Sigmoid colon (tissue), 7 donors: ENCODE measurements around the gene ZSCAN16. TPM values are rescaled to one million over a fixed set of nuclear protein-coding genes. Genes with fewer than 3 reads are reported as not detected.

Experiments used
- DNase-seq: peaks from one replicate; pipeline ENCODE4 v3.0.0-alpha.2; 2019
- H3K27ac ChIP-seq, 4 donors: fragments of 200-600 bp; sonication (generic); one replicate each; pipeline ENCODE4 v1.5.1; 2016 to 2019; ENCODE audit warnings: mild to moderate bottlenecking in 1 of 4
- H3K27me3 ChIP-seq, 3 donors: fragments of 200-600 bp; sonication (generic); one replicate each; pipeline ENCODE4 v1.5.1; 2019; ENCODE audit warnings: mild to moderate bottlenecking in 1 of 3
- H3K36me3 ChIP-seq, 4 donors: fragments of 200-600 bp; sonication (generic); one replicate each; pipeline ENCODE4 v1.5.1; 2016 to 2019
- H3K4me1 ChIP-seq, 4 donors: fragments of 200-600 bp; sonication (generic); one replicate each; pipeline ENCODE4 v1.5.1; 2017 to 2019
- H3K4me3 ChIP-seq, 4 donors: fragments of 200-600 bp; sonication (generic); one replicate each; pipeline ENCODE4 v1.5.1; 2017 to 2019; ENCODE audit warnings: mild to moderate bottlenecking in 2 of 4, moderate library complexity in 1 of 4
- H3K9me3 ChIP-seq, 4 donors: fragments of 200-600 bp in 3 of 4; sonication (generic) in 3 of 4; one replicate each; pipeline versions ENCODE4 v1.5.1 to v1.6.1; 2013 to 2019
- EP300 ChIP-seq, 4 donors: sonication (generic); formaldehyde crosslinking; IDR thresholded peaks; one replicate each; pipeline ENCODE4 v1.6.1; 2017; ENCODE audit warnings: antibody characterized with exemption in 4 of 4
- POLR2AphosphoS5 ChIP-seq, 4 donors: sonication (generic); formaldehyde crosslinking; IDR thresholded peaks; one replicate each; pipeline ENCODE4 v1.6.1; 2017; ENCODE audit warnings: antibody characterized with exemption in 4 of 4
- WGBS, 2 donors: extraction: QIAGEN DNeasy Blood & Tissue Kit; methylation state at CpG; one replicate each; pipeline ENCODE4 v1.1.7; 2013; 5-methylcytosine and 5-hydroxymethylcytosine counted together
- intact Hi-C: fragments of 100-400 bp; cut with DNase I; formaldehyde crosslinking; loops from one replicate; pipeline ENCODE4 v1.15.1; 2023
- polyA plus RNA-seq, 3 donors: library from polyadenylated mRNA; stranded (reverse); fragments of 200-250 nt; gene quantifications; one replicate each; pipeline ENCODE4 v1.2.3, GENCODE V29; 2013
- total RNA-seq, 4 donors: library from RNA; depleted of rRNA; stranded (reverse); fragments of >200 nt; gene quantifications; one replicate each; pipeline ENCODE4 v1.1.0, GENCODE V29; 2016
- TF ChIP-seq, protein P1 (sequence below), 4 experiments: fragments of 450-650 bp in 3 of 4; fragments of 200-600 bp in 1 of 4; IDR thresholded peaks; one replicate each; pipeline ENCODE4 v1.5.1; 2016 to 2019; ENCODE audit warnings: antibody characterized with exemption in 4 of 4, mild to moderate bottlenecking in 3 of 4, moderate library complexity in 2 of 4
- donor health status: healthy with polysubstance abuse.
- donor health status: Bipolar disorder and iron deficiency.
- donor health status: healthy.

The ZSCAN16 gene
- total and polyA plus RNA-seq, 7 donors, result 1.4 to 8.3 (median 7.5) TPM

DNA sequence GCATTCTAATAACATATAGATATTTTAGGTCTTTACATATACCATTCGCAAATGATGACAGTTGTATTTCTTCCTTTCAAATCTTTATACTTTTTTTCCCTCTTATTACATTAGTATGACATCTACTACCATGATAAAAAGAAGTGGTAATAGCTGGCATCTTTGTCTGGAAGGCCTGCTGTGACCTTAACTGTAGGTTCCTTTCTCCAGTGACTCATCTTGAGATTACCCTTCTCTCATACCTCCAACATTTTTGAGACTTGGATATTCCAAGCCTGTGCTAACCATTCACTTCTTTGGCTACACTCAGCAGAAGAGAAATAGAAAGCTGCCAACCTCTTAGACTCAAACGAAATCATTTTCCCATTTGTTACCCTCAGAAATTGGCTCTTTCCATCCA is 47.6 kb downstream of the ZSCAN16 start:
- Histone ChIP-seq H3K27ac (no peak overlapping the region), H3K4me1 (no peaks in the 10 kb centered on the region), H3K27me3 (no peaks in the 10 kb centered on the region), H3K4me3 (no peak overlapping the region), H3K36me3 (peaks cover 0 to 12% (median 0%) of the 10 kb centered on the region in 4 donors), H3K9me3 (no peaks in the 10 kb centered on the region)
- intact Hi-C loops, result no loop called here
- no peak for TF ChIP-seq POLR2AphosphoS5 (IDR thresholded peaks at IDR 0.05)
- 93 to 95% methylated on average over 2 of the region's 2 CpGs for WGBS, 2 donors
- no peak for DNase-seq

DNA sequence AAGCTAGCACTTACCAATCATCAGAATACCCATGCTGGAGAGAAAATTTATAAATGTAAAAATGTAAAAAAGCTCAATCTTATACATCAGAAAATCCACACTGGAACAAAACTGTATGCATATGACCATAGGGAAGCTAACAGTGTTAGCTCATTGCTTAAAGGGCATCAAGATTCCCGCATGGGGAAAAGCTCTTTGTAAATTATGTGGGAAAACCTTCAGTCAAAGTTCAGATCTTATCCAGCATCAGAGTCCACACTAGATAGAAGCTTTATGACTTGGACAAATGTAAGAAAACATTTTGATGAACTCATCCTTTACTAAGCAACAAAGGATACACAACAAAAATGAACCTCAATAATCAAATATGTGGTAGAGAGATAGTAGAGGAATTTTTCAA is 52.0 kb downstream of the ZSCAN16 start:
- Histone ChIP-seq H3K27ac (no peak overlapping the region), H3K36me3 (peaks cover 0 to 4% (median 0%) of the 10 kb centered on the region in 4 donors), H3K4me1 (no peaks in the 10 kb centered on the region), H3K9me3 (no peaks in the 10 kb centered on the region), H3K27me3 (peaks cover 0 to 4% (median 0%) of the 10 kb centered on the region in 3 donors), H3K4me3 (no peak overlapping the region)
- TF ChIP-seq, protein P1, sequence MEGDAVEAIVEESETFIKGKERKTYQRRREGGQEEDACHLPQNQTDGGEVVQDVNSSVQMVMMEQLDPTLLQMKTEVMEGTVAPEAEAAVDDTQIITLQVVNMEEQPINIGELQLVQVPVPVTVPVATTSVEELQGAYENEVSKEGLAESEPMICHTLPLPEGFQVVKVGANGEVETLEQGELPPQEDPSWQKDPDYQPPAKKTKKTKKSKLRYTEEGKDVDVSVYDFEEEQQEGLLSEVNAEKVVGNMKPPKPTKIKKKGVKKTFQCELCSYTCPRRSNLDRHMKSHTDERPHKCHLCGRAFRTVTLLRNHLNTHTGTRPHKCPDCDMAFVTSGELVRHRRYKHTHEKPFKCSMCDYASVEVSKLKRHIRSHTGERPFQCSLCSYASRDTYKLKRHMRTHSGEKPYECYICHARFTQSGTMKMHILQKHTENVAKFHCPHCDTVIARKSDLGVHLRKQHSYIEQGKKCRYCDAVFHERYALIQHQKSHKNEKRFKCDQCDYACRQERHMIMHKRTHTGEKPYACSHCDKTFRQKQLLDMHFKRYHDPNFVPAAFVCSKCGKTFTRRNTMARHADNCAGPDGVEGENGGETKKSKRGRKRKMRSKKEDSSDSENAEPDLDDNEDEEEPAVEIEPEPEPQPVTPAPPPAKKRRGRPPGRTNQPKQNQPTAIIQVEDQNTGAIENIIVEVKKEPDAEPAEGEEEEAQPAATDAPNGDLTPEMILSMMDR (IDR thresholded peaks at IDR 0.05), result no peak
- no peak for TF ChIP-seq POLR2AphosphoS5 (IDR thresholded peaks at IDR 0.05)
- no peak for TF ChIP-seq EP300 (IDR thresholded peaks at IDR 0.05)
- DNase-seq, result no peak
- intact Hi-C loops, result no loop called here
- 91 to 95% methylated on average over 1 of the region's 1 CpG for WGBS, 2 donors

Other genes with a start within 250 kb of the ZSCAN16 start
- not detected for gene OR2B2, start 212.2 kb upstream of the ZSCAN16 start, total RNA-seq
- gene OR2B2, start 212.2 kb upstream of the ZSCAN16 start, polyA plus RNA-seq, result not detected
- not detected for gene OR2B6, start 167.4 kb upstream of the ZSCAN16 start, total RNA-seq
- gene OR2B6, start 167.4 kb upstream of the ZSCAN16 start, polyA plus RNA-seq, result under 1 TPM in 1 of 3 donors, not detected in 2; 0.12 TPM
- 1 to 10 TPM in 2 of 4 donors, under 1 TPM in 2; 0.28 to 1.8 (median 1.0) TPM for gene ZNF165, start 44.0 kb upstream of the ZSCAN16 start, total RNA-seq
- gene ZNF165, start 44.0 kb upstream of the ZSCAN16 start, polyA plus RNA-seq, result 1 to 10 TPM; 3.0 to 4.1 (median 3.0) TPM
- 10 to 100 TPM; 20.7 to 24.9 (median 22.6) TPM for gene ZKSCAN8, start 17.3 kb downstream of the ZSCAN16 start, total RNA-seq
- gene ZKSCAN8, start 17.3 kb downstream of the ZSCAN16 start, polyA plus RNA-seq, result 1 to 10 TPM; 1.6 to 4.7 (median 1.8) TPM
- gene ZSCAN9, start 100.7 kb downstream of the ZSCAN16 start, total RNA-seq, result 10 to 100 TPM; 14.0 to 15.1 (median 14.8) TPM
- 1 to 10 TPM; 1.8 to 6.2 (median 3.6) TPM for gene ZSCAN9, start 100.7 kb downstream of the ZSCAN16 start, polyA plus RNA-seq
- gene ZKSCAN4, start 127.7 kb downstream of the ZSCAN16 start, total RNA-seq, result 1 to 10 TPM; 1.5 to 6.1 (median 4.7) TPM
- 1 to 10 TPM; 1.8 to 3.1 (median 2.3) TPM for gene ZKSCAN4, start 127.7 kb downstream of the ZSCAN16 start, polyA plus RNA-seq
- 1 to 10 TPM; 2.6 to 7.5 (median 3.8) TPM for gene NKAPL, start 134.7 kb downstream of the ZSCAN16 start, total RNA-seq
- under 1 TPM in 2 of 3 donors, not detected in 1; 0.55 to 0.60 TPM for gene NKAPL, start 134.7 kb downstream of the ZSCAN16 start, polyA plus RNA-seq
- gene ZSCAN26, start 142.5 kb downstream of the ZSCAN16 start, total RNA-seq, result 10 to 100 TPM; 25.5 to 29.4 (median 27.6) TPM
- 1 to 10 TPM; 2.8 to 6.3 (median 6.0) TPM for gene ZSCAN26, start 142.5 kb downstream of the ZSCAN16 start, polyA plus RNA-seq
- 10 to 100 TPM in 2 of 4 donors, 1 to 10 TPM in 2; 5.4 to 11.4 (median 9.2) TPM for gene PGBD1, start 157.0 kb downstream of the ZSCAN16 start, total RNA-seq
- gene PGBD1, start 157.0 kb downstream of the ZSCAN16 start, polyA plus RNA-seq, result 1 to 10 TPM in 2 of 3 donors, under 1 TPM in 1; 0.92 to 1.3 (median 1.2) TPM
- 10 to 100 TPM; 22.8 to 41.7 (median 30.8) TPM for gene ZSCAN31, start 211.5 kb downstream of the ZSCAN16 start, total RNA-seq
- 1 to 10 TPM; 3.6 to 8.8 (median 7.8) TPM for gene ZSCAN31, start 211.5 kb downstream of the ZSCAN16 start, polyA plus RNA-seq
- gene ZKSCAN3, start 225.3 kb downstream of the ZSCAN16 start, total RNA-seq, result 1 to 10 TPM; 5.4 to 9.1 (median 5.8) TPM
- 1 to 10 TPM in 2 of 3 donors, under 1 TPM in 1; 0.92 to 1.8 (median 1.2) TPM for gene ZKSCAN3, start 225.3 kb downstream of the ZSCAN16 start, polyA plus RNA-seq